Neural progenitor cell (in vitro differentiated cells): ENCODE results near the gene HAUS6. TPM values are rescaled to one million over a fixed set of nuclear protein-coding genes. Genes with fewer than 3 reads are reported as not detected.

Experiments
- DNase-seq: peaks from one replicate; pipeline ENCODE4 v3.0.0-alpha.2; 2016; ENCODE audit warnings: low spot score
- H2AFZ ChIP-seq: fragments of 200-600 bp; sonication (generic); replicated peaks from 2 replicates; pipeline ENCODE4 v1.6.1; 2016; ENCODE audit warnings: antibody characterized with exemption
- H3F3A ChIP-seq: fragments of 200-600 bp; sonication (generic); 2 replicates; pipeline ENCODE4 v1.6.1; 2016; ENCODE audit warnings: antibody characterized with exemption, low read depth
- H3K27ac ChIP-seq: fragments of 200-600 bp; sonication (generic); 2 replicates; pipeline ENCODE4 v1.5.1; 2016; ENCODE audit warnings: mild to moderate bottlenecking
- H3K27me3 ChIP-seq: fragments of 200-600 bp; sonication (generic); 2 replicates; pipeline ENCODE4 v1.6.1; 2016; ENCODE audit warnings: mild to moderate bottlenecking, moderate library complexity
- H3K36me3 ChIP-seq: fragments of 200-600 bp; sonication (generic); 2 replicates; pipeline ENCODE4 v1.5.1; 2016
- H3K4me1 ChIP-seq: fragments of 200-600 bp; sonication (generic); 2 replicates; pipeline ENCODE4 v1.6.1; 2016; ENCODE audit warnings: mixed run types
- H3K4me2 ChIP-seq: fragments of 200-600 bp; sonication (generic); 2 replicates; pipeline ENCODE4 v1.6.1; 2016
- H3K4me3 ChIP-seq: fragments of 200-600 bp; sonication (generic); 2 replicates; pipeline ENCODE4 v1.5.1; 2016
- H3K79me2 ChIP-seq: fragments of 200-600 bp; sonication (generic); 2 replicates; pipeline ENCODE4 v1.6.1; 2016; ENCODE audit warnings: low read depth
- H3K9ac ChIP-seq: fragments of 200-600 bp; sonication (generic); 2 replicates; pipeline ENCODE4 v1.6.1; 2016
- H3K9me3 ChIP-seq: fragments of 200-600 bp; sonication (generic); 2 replicates; pipeline ENCODE4 v1.5.1; 2016; ENCODE audit warnings: low read depth
- H4K20me1 ChIP-seq: fragments of 200-600 bp; sonication (generic); 2 replicates; pipeline ENCODE4 v1.6.1; 2016; ENCODE audit warnings: low read depth
- H3K27ac Mint-ChIP-seq: 3 replicates; pipeline ENCODE4 v1.8.0; 2021; ENCODE audit warnings: mixed read lengths
- H3K27me3 Mint-ChIP-seq: 2 replicates; pipeline ENCODE4 v1.8.0; 2022; ENCODE audit warnings: low read depth, mild to moderate bottlenecking, inconsistent platforms, moderate library complexity, mixed read lengths; ENCODE audit not compliant: insufficient read depth
- H3K36me3 Mint-ChIP-seq: 3 replicates; pipeline ENCODE4 v1.8.0; 2021; ENCODE audit warnings: mixed read lengths
- H3K4me1 Mint-ChIP-seq: 3 replicates; pipeline ENCODE4 v1.8.0; 2021; ENCODE audit warnings: mixed read lengths
- H3K4me3 Mint-ChIP-seq: 3 replicates; pipeline ENCODE4 v1.8.0; 2021; ENCODE audit warnings: mild to moderate bottlenecking, moderate library complexity, mixed read lengths
- H3K9me3 Mint-ChIP-seq: 3 replicates; pipeline ENCODE4 v1.8.0; 2020; ENCODE audit warnings: mixed read lengths
- EZH2 ChIP-seq: fragments of 200-600 bp; sonication (generic); IDR thresholded peaks from 2 replicates; pipeline ENCODE4 v1.6.1; 2017; ENCODE audit warnings: antibody characterized with exemption, mild to moderate bottlenecking, moderate library complexity
- EZH2phosphoT487 ChIP-seq: fragments of 200-600 bp; sonication (generic); IDR thresholded peaks from 2 replicates; pipeline ENCODE4 v1.6.1; 2017; ENCODE audit warnings: antibody characterized with exemption
- small RNA-seq: library from RNA; depleted of rRNA; stranded (forward); fragments of <200 nt; gene quantifications from one replicate; pipeline ENCODE3, GENCODE V24; 2015
- total RNA-seq: library from RNA; depleted of rRNA; stranded (reverse); fragments of >200 nt; gene quantifications from 2 replicates; pipeline ENCODE4 v1.2.3, GENCODE V29; 2015; ENCODE audit warnings: low replicate concordance
- TF ChIP-seq, protein P1 (sequence below): fragments of 200-600 bp; sonication (generic); IDR thresholded peaks from 2 replicates; pipeline ENCODE4 v1.5.1; 2017; ENCODE audit warnings: antibody characterized with exemption, mild to moderate bottlenecking

HAUS6 gene
- total RNA-seq, 1 donor from 2014 or later = 61.2 TPM

DNA sequence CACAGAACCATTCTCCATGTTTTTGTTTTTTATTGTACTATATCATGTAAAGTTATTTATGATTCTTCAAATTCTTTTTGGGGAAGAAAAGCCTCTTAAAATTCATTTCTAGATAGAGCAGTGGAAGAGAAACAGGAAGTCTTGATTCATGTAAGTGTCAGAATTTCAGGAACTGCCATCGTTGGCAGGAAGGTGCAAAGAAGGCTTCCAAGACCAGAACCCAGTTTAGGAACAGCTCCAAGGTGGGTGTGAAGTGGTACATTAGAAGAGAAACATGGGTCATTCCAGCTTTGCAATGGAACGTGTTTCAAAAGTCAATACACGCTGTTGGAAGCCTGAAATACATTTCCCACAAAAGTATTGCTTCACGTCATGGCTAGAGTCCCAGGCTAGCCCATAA lies 84.5 kb downstream of the HAUS6 start:
- Histone ChIP-seq H3K4me1 (no peaks in the 10 kb centered on the region), H3K27me3 (no peaks in the 10 kb centered on the region), H3K4me3 (no peak overlapping the region), H4K20me1 (no peaks in the 10 kb centered on the region), H3K4me2 (no peak overlapping the region), H3K9ac (no peak overlapping the region), H3K79me2 (no peaks in the 10 kb centered on the region), H3K9me3 (no peaks in the 10 kb centered on the region), H3K27ac (no peak overlapping the region), H3F3A (no peaks in the 10 kb centered on the region), H3K36me3 (no peaks in the 10 kb centered on the region), H2AFZ (no peak overlapping the region)
- H3K27me3 Mint-ChIP-seq = peaks cover 3% of the 10 kb centered on the region
- no peak for DNase-seq
- no peaks in the 10 kb centered on the region for H3K9me3 Mint-ChIP-seq
- no peaks in the 10 kb centered on the region for H3K36me3 Mint-ChIP-seq
- no peak overlapping the region for H3K27ac Mint-ChIP-seq
- TF ChIP-seq EZH2phosphoT487 (no peak), EZH2 (no peak)
- TF ChIP-seq, protein P1, sequence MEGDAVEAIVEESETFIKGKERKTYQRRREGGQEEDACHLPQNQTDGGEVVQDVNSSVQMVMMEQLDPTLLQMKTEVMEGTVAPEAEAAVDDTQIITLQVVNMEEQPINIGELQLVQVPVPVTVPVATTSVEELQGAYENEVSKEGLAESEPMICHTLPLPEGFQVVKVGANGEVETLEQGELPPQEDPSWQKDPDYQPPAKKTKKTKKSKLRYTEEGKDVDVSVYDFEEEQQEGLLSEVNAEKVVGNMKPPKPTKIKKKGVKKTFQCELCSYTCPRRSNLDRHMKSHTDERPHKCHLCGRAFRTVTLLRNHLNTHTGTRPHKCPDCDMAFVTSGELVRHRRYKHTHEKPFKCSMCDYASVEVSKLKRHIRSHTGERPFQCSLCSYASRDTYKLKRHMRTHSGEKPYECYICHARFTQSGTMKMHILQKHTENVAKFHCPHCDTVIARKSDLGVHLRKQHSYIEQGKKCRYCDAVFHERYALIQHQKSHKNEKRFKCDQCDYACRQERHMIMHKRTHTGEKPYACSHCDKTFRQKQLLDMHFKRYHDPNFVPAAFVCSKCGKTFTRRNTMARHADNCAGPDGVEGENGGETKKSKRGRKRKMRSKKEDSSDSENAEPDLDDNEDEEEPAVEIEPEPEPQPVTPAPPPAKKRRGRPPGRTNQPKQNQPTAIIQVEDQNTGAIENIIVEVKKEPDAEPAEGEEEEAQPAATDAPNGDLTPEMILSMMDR = no peak
- no peak overlapping the region for H3K4me3 Mint-ChIP-seq
- H3K4me1 Mint-ChIP-seq = no peaks in the 10 kb centered on the region

DNA sequence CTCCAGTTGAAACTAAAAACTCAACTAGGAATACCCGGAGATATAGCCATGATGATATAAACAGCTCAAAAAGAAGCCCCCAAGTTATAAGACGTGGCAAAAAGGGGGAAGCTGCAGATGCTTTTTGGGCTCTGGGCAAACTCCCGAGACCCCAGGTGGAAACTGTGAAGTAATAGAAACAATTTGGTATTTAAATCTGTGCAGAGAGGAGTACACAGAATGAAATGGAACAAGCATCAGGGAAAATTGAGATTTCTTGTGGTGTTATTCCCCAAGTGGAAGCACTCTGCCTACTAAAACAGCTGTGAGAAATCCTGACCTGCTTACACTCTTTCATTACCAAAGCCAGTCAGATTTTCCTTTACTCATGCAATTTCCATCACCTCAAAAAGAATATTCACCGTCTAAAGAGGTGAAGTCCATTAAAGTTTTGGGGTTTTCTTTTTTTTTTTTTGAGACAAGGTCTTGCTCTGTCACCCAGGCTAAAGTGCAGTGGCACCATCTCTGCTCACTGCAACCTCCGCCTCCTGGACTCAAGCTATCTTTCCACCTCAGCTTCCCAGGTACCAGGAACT lies 93.2 kb downstream of the HAUS6 start:
- Mint-ChIP-seq H3K4me3 (no peak overlapping the region), H3K36me3 (peaks cover 1% of the 10 kb centered on the region), H3K27me3 (peaks cover 6% of the 10 kb centered on the region), H3K9me3 (peaks cover 4% of the 10 kb centered on the region), H3K27ac (no peak overlapping the region), H3K4me1 (peaks cover 10% of the 10 kb centered on the region)
- DNase-seq = no peak
- Histone ChIP-seq H3F3A (no peaks in the 10 kb centered on the region), H3K27ac (no peak overlapping the region), H3K4me1 (no peaks in the 10 kb centered on the region), H3K9ac (no peak overlapping the region), H3K4me2 (no peak overlapping the region), H3K4me3 (no peak overlapping the region), H3K9me3 (no peaks in the 10 kb centered on the region), H2AFZ (no peak overlapping the region), H3K36me3 (no peaks in the 10 kb centered on the region), H3K27me3 (no peaks in the 10 kb centered on the region), H4K20me1 (no peaks in the 10 kb centered on the region), H3K79me2 (no peaks in the 10 kb centered on the region)
- no peak for TF ChIP-seq EZH2phosphoT487
- TF ChIP-seq, protein P1 = no peak
- TF ChIP-seq EZH2 = no peak

Small RNA genes lying within 50 kb of the gene (small RNA-seq; reads per million reads assigned to genes)
- not detected for gene RF00019
- gene RNU6-264P = not detected
- 21.2 reads per million, percentile 97 among the genes with 10 or more reads in this experiment for gene SCARNA8

Other genes starting within 250 kb of the HAUS6 start
- gene SAXO1, start 69.7 kb downstream of the HAUS6 start, total RNA-seq = 0.09 and 0.15 TPM in 2 replicates
- 35.9 and 45.1 TPM in 2 replicates for gene RRAGA, start 53.5 kb downstream of the HAUS6 start, total RNA-seq
- gene PLIN2, start 24.6 kb upstream of the HAUS6 start, total RNA-seq = 55.3 and 58.8 TPM in 2 replicates
- 40.7 and 73.4 TPM in 2 replicates for gene DENND4C, start 127.8 kb upstream of the HAUS6 start, total RNA-seq